ENCODE measurements around the gene DDX41. TPM values are rescaled to one million over a fixed set of nuclear protein-coding genes. Genes with fewer than 3 reads are reported as not detected.

Gene DDX41
- total RNA-seq, 1 experiment from 2014 or later = 133 TPM

DNA sequence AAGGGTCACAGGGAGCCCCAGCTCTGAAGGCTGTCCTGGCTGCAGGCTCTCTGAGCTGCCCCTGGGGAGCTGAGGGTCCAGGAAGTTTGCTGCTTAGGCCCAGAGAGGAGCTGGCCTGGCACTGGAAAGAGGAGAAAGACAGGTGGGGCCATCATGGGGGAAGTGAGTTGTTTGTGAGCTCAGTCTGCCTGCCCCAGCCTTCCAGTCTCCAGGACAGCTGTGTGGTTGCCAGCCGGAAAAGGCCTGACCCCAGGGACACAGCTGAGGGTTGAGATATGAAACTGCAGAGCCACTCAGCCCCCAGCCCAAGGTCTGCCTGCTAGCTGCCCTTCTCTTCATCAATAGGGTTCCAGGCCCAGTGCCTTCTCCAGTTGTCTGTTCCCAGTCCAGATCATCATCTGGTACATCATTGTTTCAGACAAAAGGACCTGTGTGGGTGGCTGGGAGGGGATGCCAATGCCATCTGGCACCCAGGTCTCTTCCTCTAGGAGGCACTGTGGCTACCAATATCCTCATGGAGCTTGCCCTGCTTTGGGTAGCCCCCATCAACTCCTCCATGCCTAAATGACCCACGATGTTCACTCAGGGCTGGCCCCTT lies 4.3 kb upstream of the DDX41 start:
- Histone ChIP-seq H2BK5ac (ENCODE audit: insufficient read length, low read length) (no peak overlapping the region), H2BK15ac (ENCODE audit: low read depth, low read length) (no peak overlapping the region), H3K4ac (ENCODE audit: low read depth, low read length) (no peak overlapping the region), H4K5ac (ENCODE audit: insufficient read length, low read depth, low read length) (no peak overlapping the region), H3K18ac (ENCODE audit: insufficient read length, low read depth, low read length) (no peak overlapping the region), H3K23ac (ENCODE audit: insufficient read length, low read depth, low read length) (no peak overlapping the region), H3K4me2 (ENCODE audit: insufficient read depth, insufficient read length, low read length) (no peak overlapping the region), H3K9ac (ENCODE audit: extremely low read depth, insufficient read length, low read length) (no peak overlapping the region), H2AFZ (ENCODE audit: low read length) (no peak overlapping the region), H3K27me3 (ENCODE audit: insufficient read depth, low read length) (no peaks in the 10 kb centered on the region), H2BK120ac (ENCODE audit: low read depth, low read length, poor library complexity, severe bottlenecking) (no peak overlapping the region), H4K20me1 (ENCODE audit: control insufficient read depth, insufficient read depth, insufficient read length) (no peaks in the 10 kb centered on the region), H3K79me1 (ENCODE audit: insufficient read depth, low read depth, low read length, poor library complexity, severe bottlenecking) (peaks cover under 1% of the 10 kb centered on the region), H2BK12ac (ENCODE audit: insufficient read length, low read depth, low read length) (no peak overlapping the region), H3K56ac (ENCODE audit: insufficient read length, low read depth, low read length) (no peak overlapping the region), H3K9me3 (ENCODE audit: control insufficient read depth, low read depth, low read length) (no peaks in the 10 kb centered on the region), H3K27ac (ENCODE audit: insufficient read length, low read depth, low read length) (no peak overlapping the region), H2AK5ac (ENCODE audit: insufficient read length, low read length) (no peak overlapping the region), H3K4me1 (ENCODE audit: insufficient read depth, low read length) (no peaks in the 10 kb centered on the region), H3K23me2 (ENCODE audit: insufficient read length, low read depth, low read length, poor library complexity, severe bottlenecking) (peaks cover 4% of the 10 kb centered on the region), H3K79me2 (ENCODE audit: insufficient read depth, low read length) (peaks cover under 1% of the 10 kb centered on the region; the same call in 1 of the 2 replicates), H3T11ph (ENCODE audit: low read length) (no peak overlapping the region), H4K8ac (replicated peaks; ENCODE audit: insufficient read length, low read depth, low read length) (no peak overlapping the region), H3K14ac (ENCODE audit: insufficient read depth, low read length) (no peak overlapping the region), H2BK20ac (ENCODE audit: low read depth, low read length, poor library complexity, severe bottlenecking) (no peak overlapping the region), H4K91ac (ENCODE audit: insufficient read length, low read depth, low read length) (no peak overlapping the region)
- Mint-ChIP-seq H3K27ac (peak overlapping the region in 1 of 3 experiments; percentile 83; a peak in 1 of 7 replicates), H3K36me3 (ENCODE audit: insufficient read depth in 1 of 3, low read depth in 3 of 3) (peaks cover 30 to 55% (median 50%) of the 10 kb centered on the region in 3 experiments), H3K27me3 (ENCODE audit: low read depth) (peaks cover 3% of the 10 kb centered on the region; the same call in 1 of the 2 replicates), H3K9me3 (peaks cover 0 to 3% of the 10 kb centered on the region in 2 experiments; a peak in 1 of 5 replicates), H3K4me3 (no peak overlapping the region), H3K4me1 (peaks cover 6 to 8% of the 10 kb centered on the region in 2 experiments)
- no peak for DNase-seq
- TF ChIP-seq, protein P1, sequence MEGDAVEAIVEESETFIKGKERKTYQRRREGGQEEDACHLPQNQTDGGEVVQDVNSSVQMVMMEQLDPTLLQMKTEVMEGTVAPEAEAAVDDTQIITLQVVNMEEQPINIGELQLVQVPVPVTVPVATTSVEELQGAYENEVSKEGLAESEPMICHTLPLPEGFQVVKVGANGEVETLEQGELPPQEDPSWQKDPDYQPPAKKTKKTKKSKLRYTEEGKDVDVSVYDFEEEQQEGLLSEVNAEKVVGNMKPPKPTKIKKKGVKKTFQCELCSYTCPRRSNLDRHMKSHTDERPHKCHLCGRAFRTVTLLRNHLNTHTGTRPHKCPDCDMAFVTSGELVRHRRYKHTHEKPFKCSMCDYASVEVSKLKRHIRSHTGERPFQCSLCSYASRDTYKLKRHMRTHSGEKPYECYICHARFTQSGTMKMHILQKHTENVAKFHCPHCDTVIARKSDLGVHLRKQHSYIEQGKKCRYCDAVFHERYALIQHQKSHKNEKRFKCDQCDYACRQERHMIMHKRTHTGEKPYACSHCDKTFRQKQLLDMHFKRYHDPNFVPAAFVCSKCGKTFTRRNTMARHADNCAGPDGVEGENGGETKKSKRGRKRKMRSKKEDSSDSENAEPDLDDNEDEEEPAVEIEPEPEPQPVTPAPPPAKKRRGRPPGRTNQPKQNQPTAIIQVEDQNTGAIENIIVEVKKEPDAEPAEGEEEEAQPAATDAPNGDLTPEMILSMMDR (conservative IDR thresholded peaks at IDR 0.05) = peak; percentile 48
- WGBS (ENCODE audit: extremely low coverage, insufficient read length, low lambda C conversion rate) = no CpG with 5 or more reads among the region's 2 CpGs

Measured in H9 (cell line).